ENCODE data around the gene AZI2.

AZI2 gene

DNA sequence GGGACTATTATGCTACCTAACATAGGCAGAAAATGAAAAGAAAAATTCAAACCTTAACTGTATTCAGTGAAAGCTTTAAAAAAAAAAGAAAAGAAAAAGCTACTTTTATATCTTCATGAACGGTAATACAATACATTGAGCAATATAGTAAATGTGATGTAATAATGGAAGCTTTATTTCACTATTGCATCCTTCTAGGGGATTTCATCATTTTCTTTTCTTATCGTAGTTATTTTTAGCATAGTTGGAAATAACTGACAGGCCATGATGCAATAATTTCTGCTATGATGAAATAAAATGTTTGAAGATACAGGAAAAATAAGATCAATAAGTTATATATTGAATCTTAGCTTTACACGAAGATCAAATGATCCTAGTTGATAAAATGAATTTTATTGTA, 40.4 kb downstream of the AZI2 start:
- in situ Hi-C loops (cut with HindIII; ENCODE audit: low sequenced_read_pairs), result no loop called here

DNA sequence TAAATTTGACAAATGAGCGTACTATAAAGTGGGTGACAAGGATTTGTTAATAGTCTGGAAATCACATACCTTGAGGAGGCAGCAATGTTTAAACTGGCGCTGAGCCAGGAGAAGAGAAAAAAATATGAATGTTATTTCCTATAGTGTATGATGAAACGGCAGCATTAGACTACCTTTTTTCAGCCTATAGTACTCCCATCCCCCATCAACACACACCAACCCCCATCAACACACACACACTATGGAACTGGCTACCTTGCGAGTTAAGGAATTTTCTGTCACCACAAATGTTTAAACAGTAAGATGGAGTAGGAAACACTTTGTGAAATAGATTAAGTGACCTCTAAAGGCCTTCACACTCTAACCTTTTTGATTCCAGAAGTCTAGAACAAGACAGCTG, 46.9 kb downstream of the AZI2 start:
- in situ Hi-C loops (cut with HindIII; ENCODE audit: low sequenced_read_pairs), result no loop called here

DNA sequence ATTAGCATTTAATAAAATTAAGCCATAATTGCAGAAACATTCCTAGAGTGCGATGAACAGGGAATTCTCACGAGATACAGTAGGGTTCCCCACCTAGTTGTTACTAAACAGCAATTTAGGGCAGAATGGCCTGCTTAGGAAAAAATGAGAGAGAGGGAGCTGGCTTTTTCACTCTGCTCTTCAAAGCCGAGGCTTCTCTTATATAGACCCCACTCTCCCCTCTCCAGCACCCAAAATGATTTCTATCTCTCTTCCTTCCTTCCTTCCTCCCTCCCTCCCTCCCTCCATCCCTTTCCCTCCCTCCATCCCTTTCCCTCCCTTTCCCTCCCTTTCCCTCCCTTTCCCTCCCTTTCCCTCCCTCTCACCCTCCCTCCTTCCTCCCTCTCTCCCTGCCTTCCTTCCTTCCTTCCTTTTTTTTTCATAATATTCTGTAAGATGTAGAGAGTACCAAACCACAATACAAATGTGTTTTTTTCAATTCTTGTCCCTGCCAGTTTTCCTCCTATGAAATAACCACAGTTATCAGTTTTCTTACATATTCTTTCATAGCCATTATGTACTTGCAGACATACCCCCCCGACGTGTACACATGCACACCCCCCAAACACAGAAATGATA, 48.2 kb downstream of the AZI2 start:
- in situ Hi-C loops (cut with HindIII; ENCODE audit: low sequenced_read_pairs), result no loop called here

DNA sequence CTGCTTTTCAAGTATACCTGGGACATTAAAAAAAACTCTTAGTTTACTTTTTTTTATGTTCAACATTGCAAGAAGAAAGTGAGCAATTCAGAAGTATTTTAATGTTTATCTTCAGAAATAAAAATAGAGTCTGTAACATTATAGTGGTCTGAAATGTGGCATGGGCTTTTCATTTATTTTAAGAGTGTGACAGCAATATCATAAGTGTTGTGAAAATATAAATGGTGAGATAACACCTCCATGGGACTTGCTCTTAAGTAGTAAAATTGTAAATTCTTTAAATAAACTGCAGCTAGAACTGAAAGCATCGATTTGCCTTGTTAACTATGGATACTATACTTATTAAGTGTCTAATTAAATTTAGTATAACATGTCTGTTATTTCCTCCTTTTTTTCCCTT, 48.9 kb downstream of the AZI2 start:
- in situ Hi-C loops (cut with HindIII; ENCODE audit: low sequenced_read_pairs), result no loop called here

DNA sequence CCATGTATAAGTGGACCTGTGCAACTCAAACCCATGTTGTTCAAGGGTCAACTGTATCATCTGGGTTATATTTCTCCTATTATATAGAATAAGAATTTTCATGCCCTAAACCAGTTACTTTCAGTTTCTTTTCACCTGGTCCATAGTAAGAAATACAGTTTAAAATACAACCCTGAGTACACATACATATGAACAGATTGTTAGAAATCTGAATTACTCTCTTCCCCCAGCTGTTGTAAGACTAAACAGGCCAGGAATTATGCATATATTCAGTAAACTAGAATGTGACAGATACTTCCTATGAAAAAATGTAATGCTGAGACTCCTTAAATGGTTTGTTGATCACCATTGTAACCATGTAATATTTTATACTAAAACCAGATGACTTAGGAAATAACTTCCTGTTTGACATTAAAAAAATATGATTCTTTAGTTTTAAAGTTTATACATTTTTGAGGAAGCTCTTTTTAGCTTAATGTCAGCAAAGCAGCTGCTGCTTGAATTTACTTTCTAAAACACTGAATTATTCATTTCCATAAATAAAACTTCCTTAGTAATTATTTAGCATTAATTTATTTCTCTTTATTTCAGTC, 52.6 kb downstream of the AZI2 start:
- in situ Hi-C loops (cut with HindIII; ENCODE audit: low sequenced_read_pairs), result no loop called here

DNA sequence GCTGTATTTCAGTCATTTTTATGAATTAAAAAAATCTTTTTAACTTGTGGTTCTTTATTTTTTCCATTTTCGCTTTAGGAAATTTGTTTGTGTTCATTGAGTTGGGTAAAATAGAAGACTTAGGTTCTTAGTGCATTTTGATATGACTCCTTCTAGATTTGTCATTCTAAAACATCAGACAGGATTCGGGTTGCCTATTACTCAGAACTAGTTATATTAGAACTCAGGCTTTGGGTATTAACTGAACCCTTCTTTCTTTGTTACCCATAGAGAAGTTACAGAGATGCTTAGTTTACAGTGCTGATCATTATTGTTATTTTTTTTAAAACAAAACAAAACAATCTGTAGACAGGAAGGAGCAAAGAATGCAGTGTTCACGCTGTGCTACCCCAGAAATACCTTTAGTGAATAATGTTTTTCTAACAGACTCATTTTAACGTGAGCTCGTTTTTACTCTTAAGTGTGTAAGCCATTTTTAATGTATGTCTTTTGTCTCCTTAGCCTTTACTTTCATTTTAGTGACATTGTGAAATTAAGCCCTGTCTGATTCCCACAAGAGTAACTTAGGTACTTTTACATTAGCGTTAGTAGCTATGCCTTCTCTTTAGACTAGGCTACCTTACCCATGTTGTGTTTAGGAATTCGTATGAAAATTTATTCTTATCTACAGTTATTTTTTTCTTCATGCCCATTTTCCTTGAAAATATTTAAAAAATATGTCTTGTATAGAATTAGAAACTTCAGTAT, 53.8 kb downstream of the AZI2 start:
- in situ Hi-C loops (cut with HindIII; ENCODE audit: low sequenced_read_pairs), result no loop called here

DNA sequence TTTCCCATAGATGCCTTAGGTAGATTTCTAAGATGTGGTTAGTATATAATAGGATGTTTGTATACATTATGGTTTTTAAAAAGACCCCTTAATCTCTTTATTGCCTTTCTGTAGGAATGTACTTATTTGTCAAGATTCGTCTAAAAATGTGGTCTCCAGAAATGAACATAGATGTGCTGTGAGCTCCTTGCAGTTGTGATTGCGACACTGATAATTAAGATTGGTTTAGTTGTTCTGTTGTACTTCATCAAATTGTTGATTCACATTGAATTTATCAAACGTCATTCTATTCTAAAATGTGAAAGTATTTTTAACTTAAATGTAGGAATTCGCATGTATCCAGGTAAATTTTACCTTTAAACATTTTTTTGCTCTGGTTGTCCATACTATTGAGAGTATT, 56.0 kb downstream of the AZI2 start:
- in situ Hi-C loops (cut with HindIII; ENCODE audit: low sequenced_read_pairs), result no loop called here

DNA sequence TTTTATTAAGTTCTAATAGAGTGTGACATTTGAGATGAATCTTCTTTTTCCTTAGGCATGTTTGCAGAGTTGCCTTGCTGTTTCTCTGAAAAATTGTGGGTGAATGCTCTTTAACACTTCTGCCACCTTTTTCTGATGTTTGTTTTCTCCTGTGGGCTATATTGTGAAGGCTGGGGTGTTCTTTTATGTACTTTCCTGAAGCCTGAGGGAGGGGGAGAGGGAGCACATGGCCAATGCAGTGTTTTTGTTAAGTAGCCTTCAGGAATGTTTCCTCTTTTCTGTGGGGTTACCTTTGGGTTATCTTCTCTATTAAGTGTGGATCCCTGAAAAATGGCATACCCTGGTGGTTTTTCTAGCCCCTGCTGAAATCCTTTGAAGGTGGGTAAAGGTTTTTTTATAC, 57.0 kb downstream of the AZI2 start:
- in situ Hi-C loops (cut with HindIII; ENCODE audit: low sequenced_read_pairs), result no loop called here

DNA sequence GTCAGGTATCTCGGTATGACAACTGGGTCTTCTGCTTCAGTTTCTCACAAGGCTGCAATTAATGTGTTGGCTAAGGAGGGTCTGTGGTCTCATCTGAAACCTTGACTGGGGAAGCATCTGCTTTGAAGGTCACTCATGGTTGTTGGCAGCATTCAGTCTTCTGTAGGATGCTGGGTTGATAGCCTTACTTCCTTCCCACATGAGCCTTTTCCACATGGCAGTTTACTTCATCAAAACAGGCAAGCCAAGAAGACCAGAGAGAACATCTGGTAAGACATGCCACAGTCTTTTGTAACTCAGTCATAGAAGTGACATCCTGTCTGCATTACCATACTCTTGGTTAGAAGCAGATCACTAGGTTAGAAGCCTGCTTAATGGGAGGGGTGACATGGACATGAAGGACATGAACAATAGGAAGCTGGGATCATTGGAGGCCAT, 57.7 kb downstream of the AZI2 start:
- in situ Hi-C loops (cut with HindIII; ENCODE audit: low sequenced_read_pairs), result no loop called here

DNA sequence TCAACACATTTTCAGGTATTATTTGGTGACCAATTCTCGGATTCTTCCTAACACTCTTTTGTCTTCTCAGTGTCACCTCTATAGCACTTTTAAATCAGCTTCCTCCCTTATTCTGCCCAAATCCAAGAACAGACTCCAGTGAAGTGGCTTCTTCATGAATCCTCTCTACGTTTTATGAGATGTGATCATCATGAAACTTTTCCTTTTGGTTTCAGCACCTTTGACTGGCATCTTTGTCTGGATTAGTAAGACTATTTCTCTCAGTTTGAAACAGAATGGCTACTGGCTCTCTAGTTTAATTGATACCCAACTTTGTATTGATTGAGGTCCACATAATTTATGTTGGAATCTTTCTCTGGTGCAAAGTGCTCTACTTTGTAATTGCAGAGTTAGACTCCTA, 61.6 kb downstream of the AZI2 start:
- in situ Hi-C loops (cut with HindIII; ENCODE audit: low sequenced_read_pairs), result no loop called here

DNA sequence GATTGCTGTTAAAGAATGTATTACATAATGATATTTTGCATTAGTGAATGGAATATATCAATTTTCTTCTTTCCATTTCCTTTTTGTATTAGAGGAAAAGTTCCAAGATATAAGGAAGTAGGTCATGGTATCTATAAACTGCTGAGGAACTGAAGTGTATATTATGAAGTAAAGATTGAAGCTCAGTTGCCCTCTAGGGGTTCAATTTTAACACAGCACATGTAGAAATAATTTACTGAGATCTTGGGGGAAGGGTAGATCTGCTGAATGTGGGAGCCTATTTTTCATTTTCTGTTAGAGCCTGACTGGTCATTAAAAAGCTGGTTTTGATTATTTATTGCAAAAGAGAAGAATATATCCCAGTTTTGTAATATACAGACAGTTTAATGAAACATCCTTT, 62.0 kb downstream of the AZI2 start:
- in situ Hi-C loops (cut with HindIII; ENCODE audit: low sequenced_read_pairs), result no loop called here

DNA sequence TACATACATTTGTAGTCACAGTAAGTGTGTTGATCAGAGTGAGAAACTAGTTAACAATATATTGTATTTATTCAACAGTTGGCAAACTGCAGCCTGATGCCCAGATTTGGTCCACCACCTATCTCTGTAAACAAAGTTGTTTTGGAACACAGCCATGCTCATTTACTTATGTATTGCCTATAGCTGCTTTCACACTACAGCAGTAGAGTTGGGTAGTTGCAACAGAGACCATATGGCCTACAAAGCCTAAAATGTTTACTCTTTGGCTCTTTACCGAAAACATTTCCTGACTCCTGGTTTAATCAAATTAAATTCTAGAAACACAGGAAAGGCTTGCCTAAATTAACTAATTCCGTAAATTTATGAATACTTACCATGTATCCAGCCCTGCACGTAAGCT, 67.8 kb downstream of the AZI2 start:
- in situ Hi-C loops (cut with HindIII; ENCODE audit: low sequenced_read_pairs), result no loop called here

DNA sequence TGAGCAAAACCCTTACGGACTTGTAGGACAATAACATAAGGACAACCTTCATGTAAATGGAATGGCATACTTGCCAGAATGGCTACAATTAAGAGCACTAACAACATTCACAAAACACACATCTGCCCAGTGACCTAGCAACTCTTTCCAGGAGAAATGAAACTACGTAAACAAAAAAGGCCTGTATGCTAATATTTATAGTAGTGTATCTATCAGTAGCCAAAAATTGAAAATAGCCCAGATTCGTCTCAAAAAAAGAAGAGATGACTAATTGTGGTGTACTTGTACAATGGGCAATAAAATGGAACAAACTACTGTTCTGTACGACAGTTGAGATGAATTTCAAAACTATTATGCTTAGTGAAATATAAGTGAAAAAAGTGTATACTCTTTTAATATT, 68.9 kb downstream of the AZI2 start:
- in situ Hi-C loops (cut with HindIII; ENCODE audit: low sequenced_read_pairs), result no loop called here

DNA sequence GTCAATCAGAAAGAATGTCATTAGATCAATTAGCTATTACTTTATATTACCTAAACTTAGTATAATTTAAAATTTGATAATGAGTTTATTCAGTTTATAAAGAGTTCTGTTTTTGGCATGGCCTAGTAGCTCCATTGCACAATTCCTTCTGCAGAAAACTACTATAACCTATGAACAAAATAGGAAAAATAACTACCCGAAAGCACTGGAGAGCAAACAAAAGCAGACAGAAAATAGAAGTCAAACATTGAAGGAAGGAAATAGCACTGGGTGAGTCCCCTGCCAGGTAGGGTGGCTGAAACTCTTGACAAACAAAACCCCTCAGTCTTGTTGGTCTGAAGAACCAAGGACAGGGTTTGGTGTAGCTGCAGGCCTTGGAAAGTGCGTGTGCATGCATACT, 69.7 kb downstream of the AZI2 start:
- in situ Hi-C loops (cut with HindIII; ENCODE audit: low sequenced_read_pairs), result no loop called here

DNA sequence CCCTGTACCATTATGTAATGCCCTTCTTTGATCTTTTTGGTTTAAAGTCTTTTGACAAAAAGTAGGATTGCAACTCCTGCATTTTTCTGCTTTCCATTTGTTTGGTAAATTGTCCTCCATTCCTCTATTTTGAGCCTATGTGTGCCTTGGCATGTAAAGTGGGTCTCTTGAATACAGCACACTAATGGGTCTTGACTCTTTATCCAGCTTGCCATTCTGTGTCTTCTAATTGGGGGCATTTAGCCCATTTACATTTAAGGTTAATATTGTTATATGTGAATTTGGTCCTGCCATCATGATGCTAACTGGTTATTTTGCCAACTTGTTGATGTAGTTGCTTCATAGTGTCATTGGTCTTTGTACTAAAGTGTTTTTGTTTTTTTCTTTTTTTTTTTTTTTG, 74.8 kb downstream of the AZI2 start:
- in situ Hi-C loops (cut with HindIII; ENCODE audit: low sequenced_read_pairs), result no loop called here
